ENCODE data around the gene PEA15.

The PEA15 gene

GRCh38 chr1:160224606-160225005, 19.4 kb downstream of the PEA15 start:
- no peak for DNase-seq
- no peak for TF ChIP-seq GATA1 (IDR thresholded peaks at IDR 0.05; ENCODE audit: low read depth, low read length)
- TF ChIP-seq POLR2A (IDR thresholded peaks at IDR 0.05; ENCODE audit: low read length), result no peak

DNA sequence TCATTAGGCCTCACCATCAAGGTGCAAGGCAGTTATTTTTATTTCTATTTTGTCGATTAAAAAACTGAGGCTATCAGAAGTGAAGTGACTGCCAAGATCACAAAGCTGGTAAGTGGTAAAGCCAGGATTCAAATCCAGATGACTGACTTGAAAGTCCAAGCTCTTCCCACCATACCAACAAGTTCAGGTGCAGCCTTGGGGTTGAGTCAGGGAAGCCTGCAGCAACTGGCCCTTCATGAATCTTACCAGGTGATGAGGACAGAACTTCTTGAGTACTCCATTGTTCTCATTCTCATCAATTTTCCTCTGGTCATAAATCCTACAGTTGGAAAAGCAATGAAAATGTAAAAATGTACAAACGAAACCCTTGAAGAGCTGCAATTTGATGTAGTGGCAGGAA, 20.2 kb downstream of the PEA15 start:
- DNase-seq, result no peak

GRCh38 chr1:160226623-160227022, 21.4 kb downstream of the PEA15 start:
- no peak for DNase-seq
- TF ChIP-seq POLR2A (IDR thresholded peaks at IDR 0.05; ENCODE audit: low read length) (no peak), GATA1 (IDR thresholded peaks at IDR 0.05; ENCODE audit: low read depth, low read length) (no peak)

More for the DNA sequence above, 20.2 kb downstream of the PEA15 start:
- TF ChIP-seq POLR2A (IDR thresholded peaks at IDR 0.05; ENCODE audit: low read length), result no peak

DNA sequence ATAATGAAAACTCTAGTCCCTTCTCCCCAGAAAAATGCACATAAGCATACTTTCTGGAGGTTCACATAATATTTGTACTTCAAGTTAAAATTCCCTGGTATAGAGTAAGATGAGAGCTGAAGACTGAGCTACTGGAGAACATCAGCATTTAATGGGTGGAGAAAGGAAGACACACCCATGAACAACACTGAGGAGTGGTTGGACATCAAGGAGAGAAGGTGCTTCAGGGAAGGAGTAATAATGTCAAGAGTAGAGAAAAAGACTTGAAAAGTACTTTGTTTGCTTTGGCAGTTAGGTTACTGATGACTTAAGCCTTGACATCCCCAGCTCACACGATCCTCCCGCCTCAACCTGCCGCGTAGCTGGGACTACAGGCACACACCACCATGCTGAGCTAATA, 21.9 kb downstream of the PEA15 start:
- DNase-seq, result no peak
- TF ChIP-seq GATA1 (IDR thresholded peaks at IDR 0.05; ENCODE audit: low read depth, low read length) (no peak), POLR2A (IDR thresholded peaks at IDR 0.05; ENCODE audit: low read length) (no peak)

DNA sequence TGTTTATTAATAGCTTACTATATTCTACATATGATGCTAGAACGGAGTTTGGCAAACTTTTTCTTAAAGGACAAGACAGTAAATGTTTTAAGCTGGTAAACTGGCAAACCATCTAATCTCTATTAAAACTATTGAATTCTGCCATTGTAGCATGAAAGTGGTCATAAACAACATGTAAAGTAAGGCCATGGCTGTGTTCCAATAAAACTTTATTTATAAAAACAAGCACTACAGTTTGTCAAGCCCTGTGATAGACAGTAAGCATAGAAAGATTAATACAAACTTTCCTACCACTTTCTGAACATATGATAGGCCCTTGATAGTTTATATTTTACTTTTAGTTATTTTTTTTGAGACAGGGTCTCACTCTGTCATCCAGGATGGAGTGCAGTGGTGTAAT, 22.4 kb downstream of the PEA15 start:
- no peak for DNase-seq
- no peak for TF ChIP-seq GATA1 (IDR thresholded peaks at IDR 0.05; ENCODE audit: low read depth, low read length)
- TF ChIP-seq POLR2A (IDR thresholded peaks at IDR 0.05; ENCODE audit: low read length), result no peak

DNA sequence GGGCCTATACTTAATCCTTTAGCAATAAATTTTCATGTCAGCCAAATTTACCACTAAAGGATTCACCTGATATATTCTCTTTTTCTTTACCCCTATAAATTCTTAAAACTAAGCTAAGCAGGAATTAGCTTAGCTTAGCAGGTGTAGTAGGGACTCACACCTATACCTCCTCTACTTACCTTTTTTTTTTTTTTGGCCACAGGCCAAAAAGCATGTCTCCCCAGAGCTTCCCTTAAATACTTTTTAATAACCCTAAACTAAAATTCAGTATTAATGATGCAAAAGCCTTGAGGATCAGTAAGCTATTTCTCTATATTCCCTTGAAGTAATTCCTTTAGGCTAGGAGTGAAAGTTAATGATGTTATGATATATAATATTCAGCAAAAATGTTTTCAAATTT, 23.2 kb downstream of the PEA15 start:
- TF ChIP-seq POLR2A (IDR thresholded peaks at IDR 0.05; ENCODE audit: low read length) (no peak), GATA1 (IDR thresholded peaks at IDR 0.05; ENCODE audit: low read depth, low read length) (no peak)
- no peak for DNase-seq

- DNase-seq, result no peak
- TF ChIP-seq POLR2A (IDR thresholded peaks at IDR 0.05; ENCODE audit: low read length), result no peak
- TF ChIP-seq GATA1 (IDR thresholded peaks at IDR 0.05; ENCODE audit: low read depth, low read length), result no peak
These were observed 27.7 kb downstream of the PEA15 start for GRCh38 chr1:160232911-160233310.

GRCh38 chr1:160236806-160237205, 31.6 kb downstream of the PEA15 start:
- TF ChIP-seq POLR2A (IDR thresholded peaks at IDR 0.05; ENCODE audit: low read length) (no peak), GATA1 (IDR thresholded peaks at IDR 0.05; ENCODE audit: low read depth, low read length) (no peak)
- no peak for DNase-seq

- no peak for TF ChIP-seq POLR2A (IDR thresholded peaks at IDR 0.05; ENCODE audit: low read length)
- no peak for TF ChIP-seq GATA1 (IDR thresholded peaks at IDR 0.05; ENCODE audit: low read depth, low read length)
- no peak for DNase-seq
These were observed 32.4 kb downstream of the PEA15 start for GRCh38 chr1:160237558-160237957.

DNA sequence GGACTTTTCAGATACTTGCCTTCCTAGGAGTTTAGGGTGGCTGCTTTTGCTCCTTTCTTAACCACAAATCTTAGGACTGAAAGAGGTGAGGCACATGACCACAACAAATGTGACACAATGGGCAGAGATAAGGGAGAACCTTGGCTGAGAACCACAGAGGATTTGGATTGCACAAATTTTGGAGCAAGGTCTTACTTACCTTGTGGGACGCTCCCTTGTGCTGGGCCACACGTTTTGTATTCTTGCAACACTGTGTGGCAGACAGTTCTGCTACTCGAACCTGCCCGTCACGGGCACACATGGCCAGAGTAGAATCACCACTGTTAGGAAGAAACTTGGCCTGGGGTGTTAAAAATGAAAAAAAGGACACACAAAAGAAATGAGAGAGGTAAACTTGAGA, 33.2 kb downstream of the PEA15 start:
- no peak for DNase-seq
- no peak for TF ChIP-seq POLR2A (IDR thresholded peaks at IDR 0.05; ENCODE audit: low read length)
- no peak for TF ChIP-seq GATA1 (IDR thresholded peaks at IDR 0.05; ENCODE audit: low read depth, low read length)

DNA sequence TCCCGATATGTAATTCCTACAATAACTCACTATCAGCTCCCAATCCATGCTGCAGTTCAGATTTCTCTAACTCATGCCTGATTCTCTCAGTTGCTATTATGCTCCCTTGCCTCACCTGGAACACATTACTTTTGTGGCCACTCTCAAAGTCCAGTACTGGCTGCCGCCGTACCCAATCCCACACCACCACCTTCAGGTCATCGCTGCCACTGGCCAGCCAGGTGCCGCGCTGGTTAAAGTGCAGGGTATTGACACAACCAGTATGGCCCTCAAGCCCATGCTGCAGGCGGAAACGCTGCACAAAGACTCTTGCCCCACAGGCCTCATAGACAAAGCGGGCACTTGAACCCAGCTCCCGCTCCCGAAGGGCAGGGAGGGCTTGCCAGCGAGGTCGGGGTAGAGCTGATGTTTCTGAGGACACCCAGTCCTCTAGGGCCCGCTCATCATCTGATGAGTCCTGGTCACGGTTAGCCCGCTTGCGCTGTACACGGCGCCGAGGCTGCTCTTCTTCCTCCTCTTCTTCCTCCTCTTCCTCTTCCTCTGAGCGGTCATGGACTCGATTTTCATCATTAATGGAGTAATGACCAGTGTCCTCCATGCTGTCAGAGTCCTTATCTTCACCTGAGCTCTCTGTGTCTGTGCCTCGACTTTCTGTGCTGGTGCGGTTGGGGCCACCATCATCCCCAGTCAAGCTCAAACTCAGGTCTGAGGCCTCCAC, 34.6 kb downstream of the PEA15 start:
- no peak for TF ChIP-seq POLR2A (IDR thresholded peaks at IDR 0.05; ENCODE audit: low read length)
- TF ChIP-seq GATA1 (IDR thresholded peaks at IDR 0.05; ENCODE audit: low read depth, low read length), result no peak
- no peak for DNase-seq

DNA sequence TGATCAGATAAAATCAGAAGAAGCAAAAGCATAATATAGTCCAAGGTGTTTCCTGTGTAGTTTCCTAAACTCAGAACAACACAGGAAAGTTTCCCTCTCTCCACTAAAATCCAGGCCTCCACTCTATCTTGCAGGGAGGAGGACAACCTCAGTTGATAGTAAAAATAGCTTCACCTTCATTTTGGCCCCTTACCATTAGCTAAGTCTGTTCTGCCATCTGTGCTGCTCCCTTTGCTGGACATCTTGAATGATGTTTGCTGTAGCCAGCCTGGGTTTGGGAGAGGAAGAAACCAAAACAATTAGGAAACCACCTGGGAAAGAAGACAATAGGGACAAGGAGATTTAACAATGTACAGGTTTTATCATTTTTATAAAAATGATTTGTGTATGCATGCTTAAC, 38.6 kb downstream of the PEA15 start:
- TF ChIP-seq GATA1 (IDR thresholded peaks at IDR 0.05; ENCODE audit: low read depth, low read length) (no peak), POLR2A (IDR thresholded peaks at IDR 0.05; ENCODE audit: low read length) (no peak)
- no peak for DNase-seq

GRCh38 chr1:160244209-160244608, 39.0 kb downstream of the PEA15 start:
- no peak for TF ChIP-seq GATA1 (IDR thresholded peaks at IDR 0.05; ENCODE audit: low read depth, low read length)
- TF ChIP-seq POLR2A (IDR thresholded peaks at IDR 0.05; ENCODE audit: low read length), result no peak
- no peak for DNase-seq

DNA sequence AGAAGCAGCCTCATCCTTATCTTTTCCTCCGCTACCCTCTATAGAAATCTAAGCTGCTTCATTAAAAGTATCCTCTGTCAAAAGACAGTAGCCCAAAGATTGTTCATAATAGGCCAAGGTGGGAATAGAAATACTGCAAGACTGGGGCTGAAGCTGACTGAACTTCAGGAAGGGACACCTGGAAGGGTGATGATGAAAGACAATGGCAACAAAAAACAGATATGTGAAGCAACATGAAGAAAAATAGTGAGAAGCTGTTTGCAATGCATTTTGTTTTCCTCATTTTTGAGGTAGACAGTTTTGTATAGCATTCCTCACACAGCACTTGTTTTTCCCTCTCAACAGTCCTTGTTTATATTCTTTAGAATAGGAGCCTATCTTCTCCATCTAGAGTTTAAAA, 40.2 kb downstream of the PEA15 start:
- peak in 1 of 2 experiments; percentile 9 for DNase-seq
- TF ChIP-seq POLR2A (IDR thresholded peaks at IDR 0.05; ENCODE audit: low read length), result no peak
- TF ChIP-seq GATA1 (IDR thresholded peaks at IDR 0.05; ENCODE audit: low read depth, low read length), result no peak

DNA sequence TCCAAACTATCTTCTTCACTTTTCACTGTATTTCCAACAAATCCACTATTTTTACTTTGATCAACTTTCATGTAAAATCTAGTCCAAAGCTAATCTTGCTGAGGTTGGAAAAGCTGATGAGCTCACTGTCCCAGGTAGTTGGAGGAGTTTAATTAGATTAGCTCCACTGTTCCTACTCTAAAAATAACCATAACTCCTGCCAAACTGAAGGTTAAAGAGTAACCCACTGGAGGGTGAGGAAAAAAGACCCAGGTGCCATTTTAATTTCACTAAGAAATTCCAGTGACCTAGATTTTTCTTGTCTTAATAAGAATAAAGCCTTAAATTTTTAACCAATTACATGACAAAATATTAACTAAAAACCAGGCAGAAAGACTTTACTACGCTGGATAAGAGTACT, 41.9 kb downstream of the PEA15 start:
- DNase-seq, result no peak
- TF ChIP-seq POLR2A (IDR thresholded peaks at IDR 0.05; ENCODE audit: low read length), result no peak
- no peak for TF ChIP-seq GATA1 (IDR thresholded peaks at IDR 0.05; ENCODE audit: low read depth, low read length)

DNA sequence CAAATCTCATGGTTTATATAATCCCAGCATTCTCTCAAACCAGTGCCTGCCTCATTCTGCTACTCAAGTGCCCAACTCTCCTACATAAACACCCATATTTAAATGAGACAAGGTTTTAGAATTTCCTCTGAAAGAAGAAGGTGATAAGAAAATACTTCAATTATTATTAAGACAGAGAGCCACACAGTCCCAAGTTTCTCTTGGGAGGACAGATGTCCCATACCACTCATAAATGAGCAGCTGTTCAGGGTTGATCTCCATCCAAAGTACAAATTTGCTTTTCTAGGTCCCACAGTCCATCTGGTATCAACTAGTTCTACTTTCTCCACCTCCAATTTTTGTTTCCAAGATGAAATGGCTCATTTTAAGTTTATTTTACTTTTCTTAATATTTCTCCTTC, 45.8 kb downstream of the PEA15 start:
- DNase-seq, result no peak
- TF ChIP-seq POLR2A (IDR thresholded peaks at IDR 0.05; ENCODE audit: low read length) (no peak), GATA1 (IDR thresholded peaks at IDR 0.05; ENCODE audit: low read depth, low read length) (no peak)
